SK-N-SH treated with all-trans-retinoic acid at 6 μM for 48 hours (cell line): ENCODE results near the gene SPACA9.

Source experiments
- ARNTL ChIP-seq: fragments of 450-650 bp; formaldehyde crosslinking; IDR thresholded peaks from 2 replicates; pipeline ENCODE4 v1.5.0; 2020; ENCODE audit warnings: low read depth, mild to moderate bottlenecking, moderate library complexity, borderline replicate concordance
- BACH2 ChIP-seq: fragments of 250-450 bp; sonication (Bioruptor Pico); IDR thresholded peaks from 2 replicates; pipeline ENCODE4 v1.9.0; 2021; ENCODE audit warnings: mild to moderate bottlenecking, borderline replicate concordance
- GLIS3 ChIP-seq: fragments of 250-450 bp; sonication (Bioruptor Pico); IDR thresholded peaks from 2 replicates; pipeline ENCODE4 v1.5.0; 2020; ENCODE audit warnings: mild to moderate bottlenecking, moderate library complexity
- OSR1 ChIP-seq: fragments of 250-450 bp; sonication (Bioruptor Pico); IDR thresholded peaks from 2 replicates; pipeline ENCODE4 v1.8.0; 2022; ENCODE audit warnings: moderate library complexity, mild to moderate bottlenecking, inconsistent platforms
- PPARA ChIP-seq: fragments of 250-450 bp; sonication (Bioruptor Pico); IDR thresholded peaks from 2 replicates; pipeline ENCODE4 v1.5.0; 2020; ENCODE audit warnings: mild to moderate bottlenecking, borderline replicate concordance
- RARB ChIP-seq: fragments of 250-450 bp; sonication (Bioruptor Pico); IDR thresholded peaks from 2 replicates; pipeline ENCODE4 v1.8.0; 2021; ENCODE audit warnings: mild to moderate bottlenecking, moderate library complexity
- TCF4 ChIP-seq: fragments of 250-450 bp; sonication (Bioruptor Pico); IDR thresholded peaks from 2 replicates; pipeline ENCODE4 v1.8.0; 2021; ENCODE audit warnings: mild to moderate bottlenecking, moderate library complexity, borderline replicate concordance
- ZC3H10 ChIP-seq: fragments of 250-450 bp; sonication (Bioruptor Pico); IDR thresholded peaks from 2 replicates; pipeline ENCODE4 v1.5.1; 2021; ENCODE audit warnings: mild to moderate bottlenecking, moderate library complexity
- ZFP30 ChIP-seq: fragments of 450-650 bp; formaldehyde crosslinking; IDR thresholded peaks from 2 replicates; pipeline ENCODE4 v1.5.0; 2022; ENCODE audit warnings: mild to moderate bottlenecking, moderate library complexity
- ZNF70 ChIP-seq: fragments of 450-650 bp; formaldehyde crosslinking; IDR thresholded peaks from 2 replicates; pipeline ENCODE4 v1.5.0; 2020; ENCODE audit warnings: mild to moderate bottlenecking, moderate library complexity
- TF ChIP-seq, protein P1 (sequence below): fragments of 250-450 bp; sonication (Bioruptor Pico); IDR thresholded peaks from 2 replicates; pipeline ENCODE4 v1.5.0; 2020; ENCODE audit warnings: mild to moderate bottlenecking, moderate library complexity
- TF ChIP-seq, protein P2 (sequence below): fragments of 250-450 bp; sonication (Bioruptor Pico); IDR thresholded peaks from 2 replicates; pipeline ENCODE4 v1.8.0; 2020; ENCODE audit warnings: mild to moderate bottlenecking, moderate library complexity, borderline replicate concordance
- TF ChIP-seq, protein P3 (sequence below): fragments of 250-450 bp; sonication (Bioruptor Pico); IDR thresholded peaks from 2 replicates; pipeline ENCODE4 v1.5.1; 2021; ENCODE audit warnings: mild to moderate bottlenecking, moderate library complexity
- TF ChIP-seq, protein P4 (sequence below): fragments of 250-450 bp; sonication (Bioruptor Pico); IDR thresholded peaks from 2 replicates; pipeline ENCODE4 v1.5.1; 2020; ENCODE audit warnings: low read depth, mild to moderate bottlenecking, moderate library complexity

DNA sequence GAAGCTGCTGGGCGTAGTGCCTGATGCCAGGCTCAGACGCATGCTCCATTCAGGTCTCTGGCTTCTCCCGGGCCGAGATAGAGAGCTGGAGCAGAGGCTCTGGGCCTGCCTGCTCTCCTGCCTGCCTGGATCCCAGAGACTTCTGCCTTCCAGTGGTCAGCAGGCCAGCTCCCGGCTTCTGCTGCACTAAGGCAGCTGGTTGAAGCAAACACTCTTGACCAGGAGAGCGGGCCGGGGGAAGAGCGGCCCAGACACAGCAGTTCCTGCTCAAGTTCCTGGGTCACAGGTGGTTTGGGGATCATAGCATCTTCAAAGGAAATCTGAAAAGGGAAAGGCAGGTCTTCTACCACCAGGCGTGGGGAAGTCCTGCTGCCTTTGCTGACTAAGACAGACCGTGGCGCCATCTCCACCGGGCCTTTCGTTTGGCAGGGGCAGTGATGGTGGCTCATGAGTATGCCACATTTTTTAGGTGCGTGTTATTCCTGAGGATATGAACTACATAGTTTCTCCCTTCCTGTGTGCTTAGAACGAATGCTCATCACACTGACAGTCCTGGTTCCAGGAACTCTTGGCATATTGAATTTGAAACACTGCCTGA is 31.7 kb upstream of the SPACA9 start:
- TF ChIP-seq, protein P1, sequence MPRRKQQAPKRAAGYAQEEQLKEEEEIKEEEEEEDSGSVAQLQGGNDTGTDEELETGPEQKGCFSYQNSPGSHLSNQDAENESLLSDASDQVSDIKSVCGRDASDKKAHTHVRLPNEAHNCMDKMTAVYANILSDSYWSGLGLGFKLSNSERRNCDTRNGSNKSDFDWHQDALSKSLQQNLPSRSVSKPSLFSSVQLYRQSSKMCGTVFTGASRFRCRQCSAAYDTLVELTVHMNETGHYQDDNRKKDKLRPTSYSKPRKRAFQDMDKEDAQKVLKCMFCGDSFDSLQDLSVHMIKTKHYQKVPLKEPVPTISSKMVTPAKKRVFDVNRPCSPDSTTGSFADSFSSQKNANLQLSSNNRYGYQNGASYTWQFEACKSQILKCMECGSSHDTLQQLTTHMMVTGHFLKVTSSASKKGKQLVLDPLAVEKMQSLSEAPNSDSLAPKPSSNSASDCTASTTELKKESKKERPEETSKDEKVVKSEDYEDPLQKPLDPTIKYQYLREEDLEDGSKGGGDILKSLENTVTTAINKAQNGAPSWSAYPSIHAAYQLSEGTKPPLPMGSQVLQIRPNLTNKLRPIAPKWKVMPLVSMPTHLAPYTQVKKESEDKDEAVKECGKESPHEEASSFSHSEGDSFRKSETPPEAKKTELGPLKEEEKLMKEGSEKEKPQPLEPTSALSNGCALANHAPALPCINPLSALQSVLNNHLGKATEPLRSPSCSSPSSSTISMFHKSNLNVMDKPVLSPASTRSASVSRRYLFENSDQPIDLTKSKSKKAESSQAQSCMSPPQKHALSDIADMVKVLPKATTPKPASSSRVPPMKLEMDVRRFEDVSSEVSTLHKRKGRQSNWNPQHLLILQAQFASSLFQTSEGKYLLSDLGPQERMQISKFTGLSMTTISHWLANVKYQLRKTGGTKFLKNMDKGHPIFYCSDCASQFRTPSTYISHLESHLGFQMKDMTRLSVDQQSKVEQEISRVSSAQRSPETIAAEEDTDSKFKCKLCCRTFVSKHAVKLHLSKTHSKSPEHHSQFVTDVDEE, result no peak
- TF ChIP-seq TCF4 (no peak), BACH2 (no peak), ZC3H10 (CRISPR knock-in tag) (no peak), PPARA (CRISPR knock-in tag) (no peak), ZFP30 (CRISPR knock-in tag) (no peak), GLIS3 (no peak), OSR1 (no peak), RARB (CRISPR knock-in tag) (no peak), ZNF70 (CRISPR knock-in tag) (no peak), ARNTL (no peak)
- TF ChIP-seq, protein P2, sequence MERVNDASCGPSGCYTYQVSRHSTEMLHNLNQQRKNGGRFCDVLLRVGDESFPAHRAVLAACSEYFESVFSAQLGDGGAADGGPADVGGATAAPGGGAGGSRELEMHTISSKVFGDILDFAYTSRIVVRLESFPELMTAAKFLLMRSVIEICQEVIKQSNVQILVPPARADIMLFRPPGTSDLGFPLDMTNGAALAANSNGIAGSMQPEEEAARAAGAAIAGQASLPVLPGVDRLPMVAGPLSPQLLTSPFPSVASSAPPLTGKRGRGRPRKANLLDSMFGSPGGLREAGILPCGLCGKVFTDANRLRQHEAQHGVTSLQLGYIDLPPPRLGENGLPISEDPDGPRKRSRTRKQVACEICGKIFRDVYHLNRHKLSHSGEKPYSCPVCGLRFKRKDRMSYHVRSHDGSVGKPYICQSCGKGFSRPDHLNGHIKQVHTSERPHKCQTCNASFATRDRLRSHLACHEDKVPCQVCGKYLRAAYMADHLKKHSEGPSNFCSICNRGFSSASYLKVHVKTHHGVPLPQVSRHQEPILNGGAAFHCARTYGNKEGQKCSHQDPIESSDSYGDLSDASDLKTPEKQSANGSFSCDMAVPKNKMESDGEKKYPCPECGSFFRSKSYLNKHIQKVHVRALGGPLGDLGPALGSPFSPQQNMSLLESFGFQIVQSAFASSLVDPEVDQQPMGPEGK (CRISPR knock-in tag), result no peak
- TF ChIP-seq, protein P3, sequence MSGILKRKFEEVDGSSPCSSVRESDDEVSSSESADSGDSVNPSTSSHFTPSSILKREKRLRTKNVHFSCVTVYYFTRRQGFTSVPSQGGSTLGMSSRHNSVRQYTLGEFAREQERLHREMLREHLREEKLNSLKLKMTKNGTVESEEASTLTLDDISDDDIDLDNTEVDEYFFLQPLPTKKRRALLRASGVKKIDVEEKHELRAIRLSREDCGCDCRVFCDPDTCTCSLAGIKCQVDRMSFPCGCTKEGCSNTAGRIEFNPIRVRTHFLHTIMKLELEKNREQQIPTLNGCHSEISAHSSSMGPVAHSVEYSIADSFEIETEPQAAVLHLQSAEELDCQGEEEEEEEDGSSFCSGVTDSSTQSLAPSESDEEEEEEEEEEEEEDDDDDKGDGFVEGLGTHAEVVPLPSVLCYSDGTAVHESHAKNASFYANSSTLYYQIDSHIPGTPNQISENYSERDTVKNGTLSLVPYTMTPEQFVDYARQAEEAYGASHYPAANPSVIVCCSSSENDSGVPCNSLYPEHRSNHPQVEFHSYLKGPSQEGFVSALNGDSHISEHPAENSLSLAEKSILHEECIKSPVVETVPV (CRISPR knock-in tag), result no peak
- TF ChIP-seq, protein P4, sequence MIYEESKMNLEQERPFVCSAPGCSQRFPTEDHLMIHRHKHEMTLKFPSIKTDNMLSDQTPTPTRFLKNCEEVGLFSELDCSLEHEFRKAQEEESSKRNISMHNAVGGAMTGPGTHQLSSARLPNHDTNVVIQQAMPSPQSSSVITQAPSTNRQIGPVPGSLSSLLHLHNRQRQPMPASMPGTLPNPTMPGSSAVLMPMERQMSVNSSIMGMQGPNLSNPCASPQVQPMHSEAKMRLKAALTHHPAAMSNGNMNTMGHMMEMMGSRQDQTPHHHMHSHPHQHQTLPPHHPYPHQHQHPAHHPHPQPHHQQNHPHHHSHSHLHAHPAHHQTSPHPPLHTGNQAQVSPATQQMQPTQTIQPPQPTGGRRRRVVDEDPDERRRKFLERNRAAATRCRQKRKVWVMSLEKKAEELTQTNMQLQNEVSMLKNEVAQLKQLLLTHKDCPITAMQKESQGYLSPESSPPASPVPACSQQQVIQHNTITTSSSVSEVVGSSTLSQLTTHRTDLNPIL (CRISPR knock-in tag), result no peak
